ENCODE data around the gene PKP4.

GRCh38 chr2:158553257-158553656 lies 96.5 kb downstream of the PKP4 start:
- TF ChIP-seq CTCF (IDR thresholded peaks at IDR 0.05) (no peak), EP300 (IDR thresholded peaks at IDR 0.05) (no peak), POLR2A (IDR thresholded peaks at IDR 0.05) (no peak), POLR2AphosphoS5 (IDR thresholded peaks at IDR 0.05) (no peak)
